Mesothelial cell of epicardium (in vitro differentiated cells): ENCODE measurements around the gene HID1. TPM values are rescaled to one million over a fixed set of nuclear protein-coding genes. Genes with fewer than 3 reads are reported as not detected.

ENCODE experiments used
- DNase-seq, 2 experiments: peaks; one replicate each; pipeline ENCODE4 v3.0.0; 2021; ENCODE audit warnings: low spot score in 2 of 2; ENCODE audit not compliant: unreplicated experiment in 2 of 2
- H3K27ac Mint-ChIP-seq: 2 replicates; pipeline ENCODE4 v1.8.0; 2021; ENCODE audit warnings: mixed read lengths
- H3K27me3 Mint-ChIP-seq: 2 replicates; pipeline ENCODE4 v1.8.0; 2021; ENCODE audit warnings: low read depth, mixed read lengths
- H3K36me3 Mint-ChIP-seq: 2 replicates; pipeline ENCODE4 v1.8.0; 2021; ENCODE audit warnings: mixed read lengths
- H3K4me1 Mint-ChIP-seq: 2 replicates; pipeline ENCODE4 v1.8.0; 2021; ENCODE audit warnings: mixed read lengths
- H3K4me3 Mint-ChIP-seq: 2 replicates; pipeline ENCODE4 v1.8.0; 2021; ENCODE audit warnings: mild to moderate bottlenecking, moderate library complexity, mixed read lengths
- H3K9me3 Mint-ChIP-seq: 2 replicates; pipeline ENCODE4 v1.8.0; 2021; ENCODE audit warnings: mixed read lengths
- CTCF ChIP-seq: fragments of 200-600 bp; sonication (generic); IDR thresholded peaks from one replicate; pipeline ENCODE4 v1.5.0; 2021; ENCODE audit warnings: antibody characterized with exemption; ENCODE audit not compliant: unreplicated experiment
- total RNA-seq: library from RNA; stranded (reverse); gene quantifications from 3 replicates; pipeline ENCODE4 v1.2.1, GENCODE V29; 2021

Gene HID1
- total RNA-seq, 1 donor from 2014 or later: 50.7 TPM

GRCh38 chr17:74962622-74963394, 9.8 kb downstream of the HID1 start:
- Mint-ChIP-seq H3K9me3 (no peaks in the 10 kb centered on the region), H3K27ac (no peak overlapping the region), H3K27me3 (peaks cover 4% of the 10 kb centered on the region), H3K36me3 (no peaks in the 10 kb centered on the region), H3K4me3 (no peak overlapping the region), H3K4me1 (no peaks in the 10 kb centered on the region)
- no peak for DNase-seq
- no peak for TF ChIP-seq CTCF

DNA sequence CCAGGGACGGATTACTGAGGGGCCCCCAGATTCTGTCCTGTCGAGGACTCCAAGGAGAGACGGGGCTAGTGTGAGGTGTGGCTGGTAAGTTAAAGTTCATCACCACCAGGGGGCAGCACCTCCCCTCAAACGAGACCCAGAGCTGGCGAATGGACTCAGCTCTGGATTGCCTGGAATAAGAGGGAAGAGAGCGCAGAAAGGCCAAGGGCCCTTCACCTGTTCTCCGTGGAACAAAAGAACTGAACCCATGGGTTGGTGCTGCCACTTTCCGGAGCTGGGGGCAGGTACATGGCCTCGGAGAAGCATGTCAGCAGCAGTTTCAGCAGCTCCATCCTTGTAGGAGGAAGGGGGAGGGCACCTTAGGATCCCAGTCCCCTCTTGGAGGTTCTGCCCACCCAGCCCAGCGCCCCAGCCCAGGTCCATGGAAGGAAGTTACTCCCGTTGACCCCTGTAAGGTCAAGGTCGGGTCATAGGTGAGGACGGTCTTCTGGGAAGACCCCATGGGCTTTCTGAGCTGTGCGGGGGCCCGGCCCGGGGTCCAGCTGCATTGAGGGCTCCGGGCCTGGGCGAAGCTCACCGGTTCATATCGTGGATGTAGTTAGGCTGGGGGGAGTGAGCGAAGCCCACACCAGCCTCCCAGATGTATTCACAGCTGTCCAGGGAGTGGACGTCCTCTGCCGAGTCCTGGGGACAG, 10.8 kb downstream of the HID1 start:
- DNase-seq: peak; percentile 83 to 93
- Mint-ChIP-seq H3K27me3 (peaks cover 4% of the 10 kb centered on the region), H3K36me3 (no peaks in the 10 kb centered on the region), H3K4me1 (no peaks in the 10 kb centered on the region), H3K4me3 (no peak overlapping the region), H3K9me3 (no peaks in the 10 kb centered on the region), H3K27ac (peak overlapping the region; percentile 26)
- peak; percentile 94 for TF ChIP-seq CTCF

DNA sequence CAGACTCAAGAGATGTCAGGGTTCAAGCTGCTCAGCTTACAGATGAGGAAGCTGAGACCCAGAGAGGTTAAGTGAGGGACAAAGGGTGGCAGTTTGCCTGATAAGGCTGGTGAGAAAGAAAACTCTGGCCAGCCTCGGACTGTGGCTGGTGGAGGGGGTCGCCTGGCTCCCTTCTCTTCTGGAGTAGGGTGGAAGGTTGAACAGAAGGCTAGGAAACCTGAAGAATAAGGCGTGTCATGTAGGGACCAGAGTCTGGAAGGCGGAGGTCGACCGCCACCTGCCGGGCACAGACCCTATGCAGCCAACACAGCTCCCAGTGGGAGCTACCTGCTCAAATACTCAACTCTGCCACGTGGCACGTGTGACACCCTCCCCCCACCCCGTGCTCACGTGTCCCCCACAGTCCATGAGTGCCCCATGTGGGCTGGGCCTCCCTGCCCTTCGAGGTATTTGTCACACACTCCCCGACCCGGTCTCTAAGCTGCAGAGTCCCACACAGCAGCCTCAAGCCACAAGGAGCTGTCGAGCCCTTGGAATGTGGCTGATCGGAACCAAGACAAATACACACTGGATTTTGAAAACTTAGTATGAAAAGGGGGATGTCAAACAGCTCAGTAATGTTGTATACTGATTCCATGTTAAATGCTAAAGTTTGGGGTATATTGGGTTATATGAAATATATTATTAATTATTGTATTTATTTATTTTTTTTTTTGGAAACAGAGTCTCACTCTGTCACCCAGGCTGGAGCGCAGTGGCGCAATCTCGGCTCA, 11.8 kb downstream of the HID1 start:
- peak in 1 of 2 experiments; percentile 56 for DNase-seq
- Mint-ChIP-seq H3K4me3 (no peak overlapping the region), H3K4me1 (no peaks in the 10 kb centered on the region), H3K36me3 (no peaks in the 10 kb centered on the region), H3K27me3 (peaks cover 4% of the 10 kb centered on the region), H3K9me3 (no peaks in the 10 kb centered on the region), H3K27ac (no peak overlapping the region)
- TF ChIP-seq CTCF: no peak

DNA sequence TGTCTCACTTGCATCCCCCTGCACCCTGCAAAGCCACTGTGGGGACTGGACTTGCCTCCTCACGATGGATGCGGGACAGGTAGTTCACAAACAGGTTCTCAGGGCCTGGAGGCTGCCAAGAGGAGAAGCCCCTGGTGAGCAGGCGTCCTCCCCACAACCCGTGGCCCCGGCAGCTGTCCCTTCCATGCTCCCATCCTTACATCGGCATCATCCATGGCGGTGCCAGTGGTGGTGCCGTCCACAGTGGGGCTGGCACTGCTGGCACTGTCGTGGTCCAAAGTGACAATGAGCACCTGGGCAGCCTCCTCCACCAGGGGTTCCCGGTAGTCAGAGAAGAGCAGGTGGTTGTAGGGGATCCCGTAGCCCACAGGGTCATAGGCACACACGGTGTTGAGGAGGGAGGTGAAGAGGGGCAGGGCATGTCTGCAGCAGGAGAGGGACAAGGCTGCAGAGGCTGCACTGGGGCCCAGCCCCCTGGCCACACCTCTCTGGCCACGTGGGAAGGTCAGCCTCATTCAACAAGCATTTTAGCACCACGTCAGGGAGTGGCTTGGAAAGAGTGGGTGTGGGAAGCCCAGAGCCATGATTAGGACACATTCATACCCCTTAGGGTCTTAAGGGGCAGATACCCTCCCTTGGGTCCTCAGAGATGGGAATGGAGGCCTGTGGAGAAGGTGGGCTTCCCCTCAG, 12.6 kb downstream of the HID1 start:
- H3K4me1 Mint-ChIP-seq: no peaks in the 10 kb centered on the region
- H3K27me3 Mint-ChIP-seq: peaks cover 4% of the 10 kb centered on the region
- H3K36me3 Mint-ChIP-seq: peaks cover 2% of the 10 kb centered on the region
- H3K27ac Mint-ChIP-seq: no peak overlapping the region
- no peak for DNase-seq
- no peaks in the 10 kb centered on the region for H3K9me3 Mint-ChIP-seq
- TF ChIP-seq CTCF: no peak
- no peak overlapping the region for H3K4me3 Mint-ChIP-seq

DNA sequence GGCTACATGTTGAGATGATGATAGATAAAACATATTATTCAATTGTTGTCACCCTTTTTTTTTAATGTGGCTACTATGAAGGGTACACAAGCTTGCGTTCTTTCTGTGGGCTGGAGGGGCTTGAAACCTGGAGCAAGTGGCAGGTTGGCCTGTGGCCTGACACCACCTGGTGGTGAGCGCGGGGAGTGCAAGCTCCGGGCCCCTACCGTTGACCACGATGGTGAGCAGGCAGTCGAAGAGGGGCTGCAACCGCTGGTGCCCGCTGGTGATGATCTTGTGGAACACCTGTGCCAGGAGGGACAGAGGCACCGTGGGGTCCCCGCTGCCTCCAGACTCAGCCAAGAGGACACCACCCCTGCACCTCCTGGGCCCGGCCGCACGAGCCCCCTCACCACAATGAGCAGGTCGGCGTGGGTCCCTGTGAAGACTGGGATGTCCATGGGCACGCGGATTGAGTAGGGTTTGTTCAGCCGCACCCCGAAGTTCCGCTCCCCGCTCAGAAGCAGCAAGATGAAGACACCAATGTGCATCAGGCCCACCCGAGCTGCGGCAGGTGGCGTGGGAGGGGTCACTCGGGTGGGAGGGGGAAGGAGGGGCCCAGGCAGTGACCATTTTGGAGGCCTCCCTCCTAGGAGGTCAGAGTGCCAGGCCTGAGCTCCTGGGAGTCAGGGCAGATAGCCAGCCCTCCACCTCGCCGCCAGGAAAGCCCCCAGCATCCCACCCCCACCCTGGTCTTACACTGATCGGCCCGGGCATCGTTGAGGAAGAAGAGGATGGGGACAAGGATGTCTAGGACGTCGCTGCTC, 14.4 kb downstream of the HID1 start:
- peak; percentile 68 to 95 for DNase-seq
- H3K4me1 Mint-ChIP-seq: no peaks in the 10 kb centered on the region
- no peak overlapping the region for H3K27ac Mint-ChIP-seq
- no peaks in the 10 kb centered on the region for H3K9me3 Mint-ChIP-seq
- TF ChIP-seq CTCF: peak; percentile 98
- peaks cover 4% of the 10 kb centered on the region for H3K27me3 Mint-ChIP-seq
- peaks cover 5% of the 10 kb centered on the region for H3K36me3 Mint-ChIP-seq
- H3K4me3 Mint-ChIP-seq: no peak overlapping the region
